Muscle of leg (tissue), 11 donors: ENCODE data around the gene THOP1. TPM values are rescaled to one million over a fixed set of nuclear protein-coding genes. Genes with fewer than 3 reads are reported as not detected.

Experiments
- DNase-seq: peaks from one replicate; pipeline ENCODE4 v3.0.0; 2013
- H3K27ac ChIP-seq: one replicate; pipeline ENCODE4 v1.5.1; 2013; ENCODE audit warnings: mild to moderate bottlenecking, low read length, control low read depth
- H3K27me3 ChIP-seq: one replicate; pipeline ENCODE4 v1.6.1; 2013; ENCODE audit warnings: low read length; ENCODE audit not compliant: control insufficient read depth, insufficient read depth
- H3K36me3 ChIP-seq: one replicate; pipeline ENCODE4 v1.6.1; 2013; ENCODE audit warnings: low read length; ENCODE audit not compliant: control insufficient read depth, insufficient read depth
- H3K4me1 ChIP-seq: one replicate; pipeline ENCODE4 v1.6.1; 2013; ENCODE audit warnings: low read length; ENCODE audit not compliant: control insufficient read depth, insufficient read depth
- H3K4me3 ChIP-seq: one replicate; pipeline ENCODE4 v1.5.1; 2013; ENCODE audit warnings: low read length, control low read depth
- H3K9me3 ChIP-seq: replicated peaks from 2 replicates; pipeline ENCODE4 v1.6.1; 2013; ENCODE audit warnings: low read depth, low read length; ENCODE audit not compliant: control insufficient read depth
- WGBS: methylation state at CpG from one replicate; pipeline ENCODE4 v1.1.5; 2013; ENCODE audit warnings: missing lambda C conversion rate; ENCODE audit not compliant: insufficient coverage; 5-methylcytosine and 5-hydroxymethylcytosine counted together
- polyA plus RNA-seq, 8 donors: library from polyadenylated mRNA; unstranded; fragments of 120-200 nt; gene quantifications; one replicate each; pipeline versions ENCODE4 v1.2.1 to v1.2.3, GENCODE V29; 2013; ENCODE audit warnings: inconsistent platforms in 1 of 8, low replicate concordance in 1 of 8; ENCODE audit not compliant: insufficient read length in 8 of 8, insufficient read depth in 1 of 8
- total RNA-seq: library from RNA; stranded (reverse); fragments of 120-200 nt; gene quantifications from one replicate; pipeline ENCODE4 v1.2.4, GENCODE V29; 2013

Gene THOP1
- total and polyA plus RNA-seq, 9 donors: 42.2 to 56.5 (median 53.8) TPM

DNA sequence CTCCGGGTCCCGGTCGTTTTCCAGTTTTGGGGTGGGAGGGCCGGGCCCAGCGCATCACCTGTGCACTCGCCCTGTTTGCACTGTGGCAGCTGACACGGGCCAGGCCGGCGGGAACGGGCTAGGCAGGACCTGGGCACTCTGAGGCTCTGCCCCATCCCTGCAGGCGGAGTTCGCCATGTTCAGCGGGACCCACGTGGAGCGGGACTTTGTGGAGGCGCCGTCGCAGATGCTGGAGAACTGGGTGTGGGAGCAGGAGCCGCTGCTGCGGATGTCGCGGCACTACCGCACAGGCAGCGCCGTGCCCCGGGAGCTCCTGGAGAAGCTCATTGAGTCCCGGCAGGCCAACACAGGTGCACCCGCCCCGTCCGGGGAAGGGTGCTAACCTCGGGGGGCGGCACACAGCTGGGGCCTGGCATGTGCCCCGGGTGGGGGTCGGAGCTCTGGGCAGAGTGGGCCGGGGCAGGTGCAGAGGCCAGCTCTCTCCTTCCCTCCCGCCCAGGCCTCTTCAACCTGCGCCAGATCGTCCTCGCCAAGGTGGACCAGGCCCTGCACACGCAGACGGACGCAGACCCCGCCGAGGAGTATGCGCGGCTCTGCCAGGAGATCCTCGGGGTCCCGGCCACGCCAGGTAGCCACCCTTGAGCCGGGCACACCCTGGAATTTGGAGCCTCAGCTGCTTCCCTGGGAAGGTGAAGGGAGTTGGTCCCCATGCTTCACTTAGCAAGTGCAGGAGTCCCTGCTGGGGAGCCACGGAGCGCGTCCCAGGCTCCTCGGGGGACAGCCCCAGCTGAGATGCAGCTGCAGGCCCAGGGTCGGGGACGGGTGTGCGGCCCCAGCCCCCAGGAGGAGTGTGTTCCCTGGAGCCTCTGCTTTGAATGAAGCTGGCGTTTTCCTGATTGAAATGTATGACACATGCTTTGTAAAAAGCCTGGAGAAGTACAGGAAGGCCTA is 25.1 kb downstream of the THOP1 start:
- Histone ChIP-seq H3K27me3 (no peaks in the 10 kb centered on the region), H3K36me3 (peaks cover 77% of the 10 kb centered on the region), H3K9me3 (no peaks in the 10 kb centered on the region), H3K4me3 (no peak overlapping the region), H3K4me1 (peaks cover 3% of the 10 kb centered on the region), H3K27ac (no peak overlapping the region)
- DNase-seq: no peak
- WGBS: 92% methylated on average over 53 of the region's 58 CpGs

DNA sequence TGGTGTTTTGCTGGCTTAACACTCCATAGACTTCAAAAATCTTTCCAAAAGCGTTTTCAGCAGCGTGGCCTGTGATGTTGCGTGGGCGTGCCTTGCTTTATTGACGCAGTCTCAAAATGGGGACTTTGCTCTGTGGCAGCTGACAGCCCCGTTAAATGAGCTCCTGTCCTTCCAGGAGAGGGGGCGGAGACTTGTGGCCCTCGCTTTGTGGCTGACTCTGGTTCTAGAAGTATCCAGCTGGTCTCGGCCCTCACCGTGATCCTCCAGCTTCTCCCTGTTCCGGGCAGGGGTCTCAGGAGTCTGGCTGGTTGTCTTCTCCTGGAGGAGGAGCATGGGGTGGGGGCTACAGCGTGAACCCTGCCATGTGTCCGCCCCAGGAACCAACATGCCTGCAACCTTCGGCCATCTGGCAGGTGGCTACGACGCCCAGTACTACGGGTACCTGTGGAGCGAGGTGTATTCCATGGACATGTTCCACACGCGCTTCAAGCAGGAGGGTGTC is 26.0 kb downstream of the THOP1 start:
- H3K27me3 ChIP-seq: no peaks in the 10 kb centered on the region
- peaks cover 71% of the 10 kb centered on the region for H3K36me3 ChIP-seq
- H3K4me3 ChIP-seq: no peak overlapping the region
- H3K27ac ChIP-seq: no peak overlapping the region
- no peaks in the 10 kb centered on the region for H3K9me3 ChIP-seq
- 92% methylated on average over 18 of the region's 20 CpGs for WGBS
- DNase-seq: no peak
- H3K4me1 ChIP-seq: peaks cover 3% of the 10 kb centered on the region

DNA sequence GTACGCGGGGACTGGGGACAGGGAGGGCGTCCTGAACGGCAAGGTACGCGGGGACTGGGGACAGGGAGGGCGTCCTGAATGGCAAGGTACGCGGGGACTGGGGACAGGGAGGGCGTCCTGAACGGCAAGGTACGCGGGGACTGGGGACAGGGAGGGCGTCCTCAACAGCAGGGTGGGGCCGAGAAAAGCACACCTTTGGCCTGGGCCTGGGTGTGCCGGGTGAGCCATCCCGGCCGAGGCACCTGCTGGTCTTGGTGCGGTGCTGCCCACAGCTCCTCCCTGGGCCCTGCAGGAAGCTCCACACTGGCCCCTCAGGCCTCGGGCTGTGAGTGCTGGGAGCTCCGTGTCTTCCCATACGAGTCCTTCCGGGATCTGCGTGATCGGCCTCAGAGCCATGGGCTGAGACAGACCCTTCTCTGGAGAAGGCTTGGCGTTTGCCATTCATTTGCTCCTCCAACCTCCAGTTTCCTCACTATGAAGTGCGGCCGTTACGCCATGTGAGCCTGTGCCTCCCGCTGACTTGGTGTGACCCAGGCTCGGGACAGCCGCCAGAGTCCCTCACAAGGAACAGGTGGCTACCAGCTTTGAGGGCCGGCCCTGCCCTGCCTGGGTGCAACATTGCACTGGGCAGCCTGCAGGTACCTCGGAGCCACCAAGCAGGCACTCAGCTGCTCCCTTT is 26.6 kb downstream of the THOP1 start:
- Histone ChIP-seq H3K36me3 (peaks cover 65% of the 10 kb centered on the region), H3K27me3 (no peaks in the 10 kb centered on the region), H3K4me3 (no peak overlapping the region), H3K4me1 (peaks cover 3% of the 10 kb centered on the region), H3K9me3 (no peaks in the 10 kb centered on the region), H3K27ac (no peak overlapping the region)
- WGBS: 90% methylated on average over 34 of the region's 34 CpGs
- peak; percentile 19 for DNase-seq

- Histone ChIP-seq H3K27me3 (no peaks in the 10 kb centered on the region), H3K36me3 (peaks cover 58% of the 10 kb centered on the region), H3K4me1 (peaks cover 3% of the 10 kb centered on the region), H3K4me3 (no peak overlapping the region), H3K9me3 (no peaks in the 10 kb centered on the region), H3K27ac (no peak overlapping the region)
- DNase-seq: no peak
- WGBS: 90% methylated on average over 36 of the region's 37 CpGs
Observed at GRCh38 chr19:2812414-2813234, 27.3 kb downstream of the THOP1 start.

DNA sequence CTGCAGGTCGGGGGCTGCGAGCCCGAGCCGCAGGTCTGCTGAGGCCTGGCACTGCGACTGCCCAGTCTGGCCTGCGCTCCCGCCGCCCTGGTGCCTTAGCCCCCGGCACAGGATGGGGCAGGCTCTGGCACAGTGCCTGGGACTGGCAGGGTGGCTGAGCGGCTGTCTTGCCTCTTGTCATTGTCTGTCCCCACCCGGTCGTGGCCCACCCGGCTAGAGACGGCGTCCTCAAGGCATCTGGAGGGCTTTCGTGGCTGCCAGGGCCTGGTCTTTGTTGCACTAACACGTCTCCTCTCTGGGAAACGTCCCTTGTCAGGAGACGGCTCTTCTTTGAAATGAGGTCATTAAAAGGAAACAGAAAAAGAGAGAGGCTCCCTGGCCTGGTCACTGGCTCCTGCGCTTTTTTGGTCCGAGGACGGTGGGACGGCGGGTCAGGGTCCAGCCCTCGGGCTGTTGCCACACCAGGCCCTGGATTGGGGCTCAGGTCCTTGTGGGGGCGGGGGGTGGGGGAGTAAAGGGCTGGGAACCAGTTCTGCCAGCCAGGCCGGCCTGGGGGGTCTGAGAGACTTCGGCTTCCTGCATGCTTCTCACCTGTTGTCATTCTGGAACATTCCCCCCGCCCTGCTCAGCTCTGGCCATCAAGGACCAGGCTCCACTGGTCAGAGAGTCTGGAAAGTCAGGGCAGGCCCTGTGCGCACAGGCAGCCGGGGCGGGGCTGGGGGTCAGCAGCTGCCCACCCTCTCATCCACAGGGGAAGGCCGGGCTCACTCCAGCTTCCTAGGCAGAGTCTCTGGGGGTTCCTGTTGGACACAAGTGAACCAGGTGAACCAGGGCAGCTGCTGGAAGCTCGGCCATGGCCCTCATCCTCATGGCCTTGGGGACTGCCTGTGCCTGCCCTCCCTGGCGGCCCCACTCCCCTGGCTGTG is 28.2 kb downstream of the THOP1 start:
- peaks cover 3% of the 10 kb centered on the region for H3K4me1 ChIP-seq
- H3K9me3 ChIP-seq: no peaks in the 10 kb centered on the region
- H3K27me3 ChIP-seq: no peaks in the 10 kb centered on the region
- 82% methylated on average over 28 of the region's 35 CpGs for WGBS
- H3K4me3 ChIP-seq: no peak overlapping the region
- no peak overlapping the region for H3K27ac ChIP-seq
- H3K36me3 ChIP-seq: peaks cover 51% of the 10 kb centered on the region
- DNase-seq: no peak

GRCh38 chr19:2814426-2814825 is 29.1 kb downstream of the THOP1 start:
- no peak for DNase-seq
- Histone ChIP-seq H3K27me3 (no peaks in the 10 kb centered on the region), H3K4me1 (peaks cover 4% of the 10 kb centered on the region), H3K9me3 (no peaks in the 10 kb centered on the region), H3K36me3 (peaks cover 41% of the 10 kb centered on the region), H3K4me3 (no peak overlapping the region), H3K27ac (no peak overlapping the region)
- WGBS: 89% methylated on average over 11 of the region's 11 CpGs

- Histone ChIP-seq H3K27ac (no peak overlapping the region), H3K9me3 (no peaks in the 10 kb centered on the region), H3K4me1 (peaks cover 7% of the 10 kb centered on the region), H3K36me3 (peaks cover 34% of the 10 kb centered on the region), H3K27me3 (no peaks in the 10 kb centered on the region), H3K4me3 (no peak overlapping the region)
- no peak for DNase-seq
- WGBS: 92% methylated on average over 11 of the region's 13 CpGs
Observed at GRCh38 chr19:2815191-2815614, 29.9 kb downstream of the THOP1 start.

- Histone ChIP-seq H3K36me3 (peaks cover 28% of the 10 kb centered on the region), H3K4me1 (peaks cover 10% of the 10 kb centered on the region), H3K9me3 (no peaks in the 10 kb centered on the region), H3K27ac (no peak overlapping the region), H3K4me3 (no peak overlapping the region), H3K27me3 (no peaks in the 10 kb centered on the region)
- DNase-seq: no peak
- 84% methylated on average over 10 of the region's 15 CpGs for WGBS
Observed at GRCh38 chr19:2815923-2816322, 30.6 kb downstream of the THOP1 start.

DNA sequence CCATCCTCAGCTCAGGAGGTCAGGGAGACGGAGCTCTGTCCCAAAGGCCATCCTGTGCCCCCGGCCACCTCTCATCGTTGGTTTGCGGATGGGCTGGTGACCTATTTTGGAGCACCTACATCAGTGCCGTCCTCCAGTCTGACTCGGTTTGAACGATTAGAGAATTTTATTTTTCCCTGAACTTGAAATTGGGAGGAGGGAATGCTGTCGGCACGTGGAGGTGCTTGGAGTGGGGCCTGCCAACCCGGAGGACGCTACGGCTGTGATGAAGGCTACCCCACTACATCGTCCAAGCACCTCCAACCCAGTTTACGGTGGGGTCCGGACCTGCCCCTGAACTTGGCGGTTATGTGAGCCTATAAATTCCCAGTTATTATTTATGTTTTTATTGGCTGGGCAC is 31.3 kb downstream of the THOP1 start:
- Histone ChIP-seq H3K4me3 (no peak overlapping the region), H3K9me3 (no peaks in the 10 kb centered on the region)

More for the DNA sequence above, 31.3 kb downstream of the THOP1 start:
- H3K36me3 ChIP-seq: peaks cover 20% of the 10 kb centered on the region
- peaks cover 10% of the 10 kb centered on the region for H3K4me1 ChIP-seq
- H3K27me3 ChIP-seq: no peaks in the 10 kb centered on the region
- no peak overlapping the region for H3K27ac ChIP-seq
- no peak for DNase-seq
- WGBS: 68% methylated on average over 4 of the region's 16 CpGs
